CD4-positive, alpha-beta T cell treated with Interferon gamma for 1 hour (primary cell): ENCODE measurements around the gene LIF.

Source experiments
- DNase-seq: peaks from one replicate; pipeline ENCODE4 v3.0.0-alpha.2; 2020

LIF gene

GRCh38 chr22:30262917-30263741 is 16.6 kb upstream of the LIF start:
- peak; percentile 76 for DNase-seq

GRCh38 chr22:30262112-30262511 is 15.6 kb upstream of the LIF start:
- no peak for DNase-seq

- DNase-seq = peak; percentile 62
These were observed 14.6 kb upstream of the LIF start for GRCh38 chr22:30261134-30261533.

- no peak for DNase-seq
These were observed 14.1 kb upstream of the LIF start for GRCh38 chr22:30260682-30261081.

- no peak for DNase-seq
These were observed 13.7 kb upstream of the LIF start for GRCh38 chr22:30260276-30260675.

- no peak for DNase-seq
These were observed 7.8 kb upstream of the LIF start for GRCh38 chr22:30254314-30254713.

- no peak for DNase-seq
These were observed 6.8 kb upstream of the LIF start for GRCh38 chr22:30253205-30253852.

GRCh38 chr22:30252411-30253204 is 6.0 kb upstream of the LIF start:
- no peak for DNase-seq

GRCh38 chr22:30251711-30252110 is 5.2 kb upstream of the LIF start:
- no peak for DNase-seq

- DNase-seq = no peak
These were observed 4.2 kb upstream of the LIF start for GRCh38 chr22:30250661-30251267.

- no peak for DNase-seq
These were observed 3.5 kb upstream of the LIF start for GRCh38 chr22:30250039-30250565.

GRCh38 chr22:30249049-30250038 is 2.8 kb upstream of the LIF start:
- DNase-seq = no peak

GRCh38 chr22:30248484-30248883 is 1.9 kb upstream of the LIF start:
- no peak for DNase-seq

- DNase-seq = no peak
These were observed 1.4 kb upstream of the LIF start for GRCh38 chr22:30247974-30248373.

- DNase-seq = no peak
These were observed 1.0 kb upstream of the LIF start for GRCh38 chr22:30247561-30247960.

GRCh38 chr22:30246814-30247376 is 336 bp upstream of the LIF start:
- no peak for DNase-seq

GRCh38 chr22:30245181-30245984 is 1.2 kb downstream of the LIF start:
- DNase-seq = no peak

- DNase-seq = no peak
These were observed 1.9 kb downstream of the LIF start for GRCh38 chr22:30244641-30245040.

- DNase-seq = no peak
These were observed 2.5 kb downstream of the LIF start for GRCh38 chr22:30244066-30244465.

- no peak for DNase-seq
These were observed 2.9 kb downstream of the LIF start for GRCh38 chr22:30243661-30244060.
